Measurements from ENCODE around the gene ZNF30.
"Not testable (repeated sequence)": the region's sequence is repeated elsewhere in the genome, so short reads cannot be mapped to it uniquely, and the experiment has no call there.

Gene ZNF30

DNA sequence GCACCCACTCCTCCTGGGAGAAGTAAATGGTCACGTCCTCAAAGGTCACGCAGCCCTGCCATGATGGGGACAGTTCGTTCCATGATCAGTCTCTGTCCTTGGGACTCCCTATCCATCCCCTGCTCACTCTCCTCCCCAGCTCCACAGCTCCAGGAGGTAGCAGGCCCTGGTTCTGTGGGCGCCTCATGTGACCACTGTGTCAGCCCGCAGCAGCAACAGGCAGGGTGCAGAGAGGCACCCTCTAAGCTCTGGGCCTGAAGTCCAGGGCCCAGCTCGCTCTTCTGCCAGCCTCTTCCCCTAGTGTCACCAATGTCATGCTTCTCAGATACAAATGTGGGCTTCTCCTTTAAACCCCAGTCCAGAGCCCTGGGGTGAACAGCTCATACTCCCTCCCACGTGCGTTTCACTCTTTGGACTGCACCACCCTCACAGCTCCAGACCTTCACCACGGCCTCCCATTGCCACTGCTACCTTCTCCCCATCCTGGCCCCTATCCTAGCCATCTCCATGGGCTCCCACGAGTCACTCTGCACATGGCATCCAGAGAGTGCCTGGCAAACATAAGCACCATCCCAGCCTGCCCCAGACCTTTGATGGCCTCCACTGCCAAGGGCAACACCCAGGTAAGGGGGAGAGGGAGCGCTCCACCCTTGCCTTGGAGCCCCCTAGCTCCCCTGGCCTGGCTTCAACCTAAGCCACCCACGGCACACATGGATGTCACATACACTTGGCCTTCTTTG, 34.4 kb downstream of the ZNF30 start:
- no peak for DNase-seq

DNA sequence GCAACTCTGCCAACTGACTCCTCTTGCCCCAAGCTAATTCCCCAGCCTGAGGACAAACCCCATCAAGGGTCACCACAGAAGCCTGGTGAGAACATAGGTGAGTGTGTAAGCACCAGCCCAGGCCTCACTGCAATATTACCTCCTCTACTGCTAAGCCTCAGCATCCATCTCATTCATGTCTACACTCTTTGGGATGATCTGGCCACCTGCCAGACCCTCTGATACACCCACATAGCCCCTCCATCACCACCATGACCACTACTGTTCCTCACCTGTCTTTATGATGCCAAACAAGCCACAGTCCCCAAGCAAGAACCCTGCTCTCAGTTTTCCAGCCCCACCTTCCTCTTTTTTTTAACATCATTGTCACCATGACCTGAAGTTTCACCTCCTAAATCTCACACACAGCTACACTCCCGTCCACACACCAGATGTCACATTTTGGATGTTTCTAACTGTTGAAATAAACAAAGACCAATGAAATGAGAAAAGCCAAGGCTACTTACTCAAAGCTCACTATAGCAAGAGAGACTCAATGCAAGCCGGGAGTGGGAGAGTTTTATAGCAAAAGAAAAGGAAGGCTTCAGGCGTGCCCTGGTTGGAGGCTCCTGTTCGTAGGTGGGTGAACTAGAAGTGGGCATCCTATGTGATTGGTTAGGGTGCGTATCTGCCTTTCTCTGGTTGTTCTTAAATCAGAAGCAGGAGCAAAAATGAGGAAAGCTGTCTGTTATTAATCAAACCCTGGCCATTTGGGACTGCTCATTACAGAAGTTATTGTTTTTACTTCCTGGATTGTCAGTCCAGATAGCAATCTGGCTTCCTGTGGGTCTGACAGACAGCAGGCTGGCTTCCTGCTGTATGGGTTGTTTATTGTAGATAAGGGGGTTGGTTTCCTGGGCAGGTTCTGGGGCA, 35.3 kb downstream of the ZNF30 start:
- peak in 2 of 5 experiments; percentile 42 to 92 for DNase-seq

DNA sequence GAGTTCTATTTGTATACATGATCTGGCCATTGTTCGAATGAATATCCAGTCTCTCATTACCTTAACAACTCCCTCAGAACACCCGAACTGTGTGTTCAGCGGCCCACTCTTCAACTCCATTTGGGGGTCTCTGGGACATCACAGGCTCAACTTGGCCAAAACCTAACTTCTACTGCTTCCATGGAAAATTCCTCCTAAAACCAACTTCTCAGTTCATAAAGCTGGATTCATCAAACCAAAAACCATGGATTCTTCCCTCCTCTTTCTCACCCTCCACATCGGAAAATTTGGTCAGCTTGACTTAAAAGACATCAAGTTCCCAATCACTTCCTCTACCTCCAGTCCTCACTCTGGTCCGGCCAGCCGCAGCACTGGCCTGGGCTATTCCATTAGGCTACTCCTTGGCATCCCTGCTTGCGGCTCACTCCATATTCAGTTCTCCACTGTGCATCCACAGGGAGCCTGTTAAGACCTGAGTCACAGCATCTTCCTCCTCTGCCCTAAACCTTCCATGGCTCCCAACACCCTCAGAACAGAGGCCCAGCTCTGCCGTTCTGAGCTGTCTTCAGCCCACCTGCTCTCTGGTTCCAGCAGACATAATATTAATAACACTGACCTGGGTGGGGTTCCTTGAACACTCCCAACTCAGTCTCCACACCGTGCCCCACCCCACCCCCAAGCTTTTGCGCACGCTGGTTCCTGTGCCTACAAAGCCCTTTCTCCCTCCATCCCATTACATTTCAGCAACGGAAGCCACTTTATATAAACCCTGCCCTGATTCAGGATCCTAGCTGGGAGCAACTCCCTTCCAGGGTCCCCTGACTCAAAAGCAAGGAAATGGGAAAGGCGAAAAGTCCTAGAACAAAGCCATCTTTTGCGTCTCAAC, 36.2 kb downstream of the ZNF30 start:
- peak in 1 of 5 experiments; percentile 25 for DNase-seq

DNA sequence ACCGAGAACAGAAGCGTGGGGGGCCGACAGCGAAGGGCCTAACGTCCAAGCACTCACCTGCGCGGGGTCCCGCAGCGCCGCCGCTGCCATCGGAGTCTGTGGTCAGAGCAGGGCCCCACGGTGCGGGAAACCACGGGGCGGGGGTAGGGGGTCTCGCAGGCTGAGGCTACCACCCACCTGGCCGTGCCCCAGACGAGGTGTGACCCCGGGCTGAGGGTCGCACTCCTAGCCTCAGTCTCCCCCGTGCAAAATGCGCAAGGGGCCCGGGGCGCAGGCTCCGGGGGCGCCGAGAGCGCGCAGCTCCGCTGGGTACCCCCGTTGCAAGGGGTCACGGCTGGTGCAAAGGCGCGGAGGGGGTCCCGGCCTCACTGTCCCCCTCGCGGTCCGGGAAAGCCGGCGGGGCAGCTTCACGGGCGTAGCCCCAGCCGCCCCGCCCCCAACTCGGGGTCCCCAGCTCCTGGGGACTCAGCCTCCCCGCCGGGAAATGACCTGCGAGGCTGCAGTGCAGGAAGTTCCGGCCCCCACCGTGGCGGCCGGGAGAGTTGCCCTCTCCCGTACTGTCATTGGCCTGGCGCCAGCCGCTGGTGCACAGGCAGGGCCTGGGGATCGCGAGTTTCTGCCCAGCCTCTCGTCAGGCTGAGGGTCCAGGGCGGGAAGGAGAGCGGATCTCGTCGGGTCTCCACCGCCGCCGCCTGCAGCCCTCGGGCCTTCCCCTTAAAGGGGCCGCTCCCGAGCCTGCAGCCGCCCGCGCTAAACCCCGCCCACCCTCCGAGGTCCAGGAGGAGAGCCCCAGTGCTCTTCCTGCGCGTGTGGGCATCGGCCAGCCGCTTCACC, 37.1 kb downstream of the ZNF30 start, which contains the start of gene ZNF792:
Gene ZNF792 (minus strand): TSS at position 657 of the 834 bp plus-strand sequence. CDS start 567 bp downstream, at position 90.
- peak; percentile 11 to 67 (median 25) for DNase-seq

- DNase-seq, result no peak
Observed at GRCh38 chr19:34964598-34964997, 37.9 kb downstream of the ZNF30 start.

DNA sequence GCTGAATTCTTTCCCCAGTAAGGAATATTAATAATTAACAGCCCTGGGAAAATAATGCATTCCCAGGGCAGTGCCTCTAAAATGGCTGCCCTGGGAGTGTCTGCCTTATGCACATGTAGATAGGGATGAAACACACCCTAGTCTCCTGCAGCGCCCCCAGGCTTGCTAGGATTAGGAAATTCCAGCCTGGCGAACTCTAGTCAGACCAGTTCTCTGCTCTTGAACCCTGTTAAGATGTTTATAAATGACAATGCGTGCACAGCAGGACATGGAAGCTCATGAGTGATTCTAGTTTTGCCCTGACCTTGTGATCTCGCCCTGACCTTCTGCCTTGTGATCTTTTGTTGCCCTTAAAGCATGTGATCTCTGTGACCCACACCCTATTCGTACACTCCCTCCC, 38.8 kb downstream of the ZNF30 start:
- DNase-seq, result not testable (repeated sequence)

DNA sequence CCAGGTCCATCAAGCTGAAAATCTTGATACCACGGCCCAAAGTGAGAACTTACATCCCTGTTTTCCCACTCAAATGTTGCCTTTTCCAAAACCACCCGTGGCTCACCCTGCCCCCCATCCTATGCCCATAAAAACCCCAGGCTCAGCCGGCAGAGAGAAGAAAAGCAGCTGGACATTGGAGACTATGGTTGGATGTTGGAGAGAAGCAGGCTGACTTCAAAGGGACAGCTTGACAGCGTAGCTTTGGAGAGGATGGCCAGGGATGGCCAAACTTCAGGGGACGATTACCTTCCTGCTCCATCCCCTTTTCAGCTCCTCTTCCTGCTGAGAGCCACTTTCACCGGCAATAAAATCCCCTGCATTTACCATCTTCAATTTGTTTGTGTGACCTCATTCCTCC, 40.8 kb downstream of the ZNF30 start:
- DNase-seq, result no peak

- DNase-seq, result no peak
Observed at GRCh38 chr19:34969721-34970120, 43.0 kb downstream of the ZNF30 start.

DNA sequence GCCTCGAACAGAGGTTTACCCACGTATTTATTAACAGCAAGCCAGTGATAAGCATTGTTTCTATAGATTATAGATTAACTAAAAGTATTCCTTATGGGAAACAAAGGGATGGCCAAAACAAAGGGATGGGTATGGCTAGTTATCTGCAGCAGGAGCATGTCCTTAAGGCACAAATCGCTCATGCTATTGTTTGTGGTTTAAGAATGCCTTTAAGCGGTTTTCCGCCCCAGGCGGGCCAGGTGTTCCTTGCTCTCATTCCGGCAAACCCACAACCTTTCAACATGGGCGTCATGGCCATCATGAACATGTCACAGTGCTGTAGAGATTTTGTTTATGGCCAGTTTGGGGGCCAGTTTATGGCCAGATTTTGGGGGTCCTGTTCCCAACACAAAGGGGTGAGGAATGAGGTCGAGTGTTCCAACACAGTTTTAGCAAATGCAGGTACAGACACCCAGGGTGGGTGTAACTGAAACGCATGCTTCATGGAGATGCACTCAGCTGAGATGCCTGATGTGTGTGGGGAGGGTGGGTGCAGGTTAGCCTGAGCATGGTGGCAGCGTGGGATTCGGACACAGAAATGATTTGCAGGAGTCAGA, 43.6 kb downstream of the ZNF30 start:
- not testable (repeated sequence) for DNase-seq

GRCh38 chr19:34972163-34972705, 45.5 kb downstream of the ZNF30 start:
- no peak for DNase-seq

DNA sequence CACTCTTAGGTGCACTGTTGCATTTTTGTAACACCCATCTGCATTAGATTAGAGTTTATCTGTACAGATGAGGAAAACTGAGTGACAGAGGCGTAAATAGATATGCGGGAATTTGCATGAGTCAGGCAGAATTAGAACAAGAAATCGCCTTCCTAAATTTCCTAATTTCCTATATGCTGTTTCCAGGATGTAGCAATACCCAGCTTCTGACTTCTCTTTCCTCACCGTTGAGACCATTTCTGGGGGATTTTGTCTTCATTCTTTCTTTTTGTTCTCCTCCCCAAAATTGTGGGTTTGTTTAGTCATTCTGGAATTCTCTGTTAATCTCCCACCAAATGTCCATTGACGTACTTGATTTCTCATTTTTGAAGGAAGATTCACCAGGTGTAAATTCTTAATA, 47.9 kb downstream of the ZNF30 start:
- DNase-seq, result no peak

DNA sequence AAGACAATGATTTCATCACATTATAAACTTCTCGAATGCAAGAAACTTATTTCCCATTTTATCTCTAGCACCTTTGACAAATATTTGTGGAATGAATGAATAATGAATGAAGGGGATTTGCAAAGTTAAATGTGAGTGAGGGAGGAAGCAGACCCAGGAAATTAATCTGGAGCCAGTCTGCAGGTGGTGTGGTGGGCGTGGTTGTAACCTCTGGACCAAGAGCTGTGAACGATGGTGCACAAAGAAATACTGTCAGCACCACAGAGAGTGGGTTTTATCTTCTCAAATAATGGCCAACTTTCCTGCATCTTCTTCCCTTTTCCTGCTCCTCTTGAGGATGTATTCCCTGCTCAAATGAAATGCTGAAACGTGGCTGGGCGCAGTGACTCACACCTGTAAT, 48.4 kb downstream of the ZNF30 start:
- no peak for DNase-seq

DNA sequence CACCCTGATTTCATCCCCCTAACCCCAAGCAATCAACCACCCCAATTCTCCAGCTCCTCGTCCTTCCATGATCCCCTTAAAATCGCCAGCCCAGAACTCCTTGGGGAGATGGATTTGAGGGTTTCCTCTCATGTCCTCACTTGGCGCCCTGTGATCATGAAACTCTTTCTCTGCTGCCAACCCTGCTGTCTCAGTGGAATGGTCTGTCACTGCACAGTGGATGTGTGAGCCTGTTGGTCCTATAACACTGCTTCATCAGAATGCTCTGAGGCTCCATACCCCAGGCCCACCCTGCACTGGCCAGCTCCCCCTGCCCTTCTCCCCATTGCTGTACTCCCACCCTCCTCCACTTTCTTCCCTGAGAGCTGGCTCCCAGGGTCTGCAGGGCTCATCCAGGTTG, 49.9 kb downstream of the ZNF30 start:
- DNase-seq, result no peak

DNA sequence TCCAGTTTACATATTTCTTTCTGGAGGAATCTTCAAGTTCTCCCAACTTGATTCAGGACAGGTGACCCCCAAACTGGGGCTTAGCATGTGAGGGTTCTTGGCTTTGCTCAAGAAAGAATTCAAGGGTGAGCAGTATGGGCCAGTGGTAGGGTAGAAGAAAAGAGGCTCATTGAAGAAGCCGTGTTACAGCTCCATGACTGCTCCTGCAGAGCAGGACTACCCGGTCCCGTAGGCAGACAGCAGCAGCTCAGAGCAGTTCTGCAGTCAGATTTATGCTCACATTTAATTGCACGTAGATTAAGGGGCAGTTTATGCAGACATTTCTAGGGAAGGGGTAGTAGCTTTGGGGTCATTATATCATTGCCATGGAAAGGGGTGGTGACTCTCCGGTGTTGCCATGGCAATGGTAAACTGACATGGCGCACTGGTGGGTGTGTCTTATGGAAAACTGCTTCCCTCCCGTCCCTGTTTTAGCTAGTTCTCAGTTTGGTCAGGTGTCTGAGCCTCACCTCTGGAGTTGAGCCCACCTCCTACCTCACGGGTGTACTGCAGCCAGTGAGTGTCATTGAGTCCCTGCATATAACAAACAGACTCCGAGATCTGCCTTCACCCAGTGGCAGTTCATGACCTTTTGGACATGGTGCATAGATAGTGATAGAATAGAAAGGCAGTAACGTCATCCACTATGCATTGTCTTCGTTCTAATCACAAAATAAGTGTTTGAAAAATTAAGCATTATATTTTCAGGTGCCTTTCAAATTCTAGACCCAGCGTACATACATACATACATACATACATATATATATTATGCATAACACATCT, 53.3 kb downstream of the ZNF30 start:
- DNase-seq, result no peak

GRCh38 chr19:34982275-34982674, 55.6 kb downstream of the ZNF30 start:
- no peak for DNase-seq

DNA sequence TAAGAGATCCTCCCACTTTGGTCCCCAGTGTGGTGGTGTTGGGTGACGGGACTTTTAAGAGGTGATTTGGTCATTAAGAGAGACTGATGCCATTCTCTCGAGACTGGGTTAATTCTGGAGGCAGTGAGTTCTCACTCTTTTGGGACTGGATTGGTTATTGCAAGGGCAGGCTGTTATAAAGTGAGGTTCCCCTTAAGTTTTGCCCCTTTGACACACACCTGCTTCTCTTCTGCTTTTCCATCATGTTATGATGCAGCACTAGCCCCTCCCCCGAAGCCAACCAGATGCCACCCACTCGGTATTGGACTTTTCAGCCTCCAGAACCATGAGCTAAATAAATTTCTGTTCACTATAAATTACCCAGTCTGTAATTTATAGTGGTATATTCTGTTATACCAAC, 57.1 kb downstream of the ZNF30 start:
- no peak for DNase-seq

DNA sequence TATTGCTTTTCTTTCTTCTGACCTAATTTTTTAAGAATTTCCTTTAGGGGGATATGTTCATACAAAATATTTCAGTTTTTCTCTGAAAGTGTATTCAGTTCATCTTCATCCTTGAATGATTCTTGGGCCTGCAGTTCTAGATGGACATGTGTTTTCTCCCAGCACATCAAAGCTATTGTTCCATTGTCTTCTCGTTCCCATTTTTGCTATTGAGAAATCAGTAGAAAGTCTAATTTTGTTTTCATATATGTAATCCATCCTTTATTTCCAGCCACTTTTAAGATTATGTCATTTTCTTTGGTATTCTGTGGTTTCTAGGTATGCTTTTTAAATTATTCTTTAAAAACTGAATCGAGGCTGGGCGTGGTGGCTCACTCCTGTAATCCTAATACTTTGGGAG, 57.6 kb downstream of the ZNF30 start:
- no peak for DNase-seq

- DNase-seq, result peak in 1 of 5 experiments; percentile 31
Observed at GRCh38 chr19:34985249-34986022, 58.7 kb downstream of the ZNF30 start.

DNA sequence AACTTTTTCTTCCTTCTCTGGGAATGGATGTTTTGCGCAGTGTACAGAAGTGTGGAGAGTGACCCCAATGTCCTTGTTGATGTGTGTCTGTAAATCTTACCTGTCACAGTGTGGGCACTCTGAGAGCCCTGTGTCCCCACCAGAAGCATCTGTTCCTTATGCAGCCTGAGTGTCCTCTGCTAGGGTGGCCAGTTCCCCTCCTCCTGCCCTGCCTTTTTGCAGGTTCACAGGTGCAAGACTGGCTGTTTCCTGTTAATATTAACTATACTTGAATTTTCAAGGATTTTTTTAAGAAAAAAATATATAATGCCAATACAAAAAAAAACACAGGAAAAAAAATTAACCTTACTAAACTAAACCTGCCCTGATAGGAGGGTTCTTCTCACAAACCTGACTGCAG, 61.4 kb downstream of the ZNF30 start:
- DNase-seq, result no peak

Data from T-helper 2 cell (primary cell).